HG03025 (cell line): Measurements from ENCODE around the gene TNFRSF21.
"Not testable (repeated sequence)": the region's sequence is repeated elsewhere in the genome, so short reads cannot be mapped to it uniquely, and the experiment has no call there.

ENCODE experiments used
- ATAC-seq: cut with Tn5 transposase; IDR thresholded peaks from one replicate; pipeline ENCODE4 v1.9.1; 2021; ENCODE audit warnings: mild to moderate bottlenecking, moderate library complexity; ENCODE audit not compliant: unreplicated experiment, low FRiP score

TNFRSF21 gene

GRCh38 chr6:47290124-47290834 lies 19.4 kb downstream of the TNFRSF21 start:
- ATAC-seq, result no peak

GRCh38 chr6:47288267-47289090 lies 21.2 kb downstream of the TNFRSF21 start:
- ATAC-seq, result no peak

GRCh38 chr6:47286301-47286700 lies 23.4 kb downstream of the TNFRSF21 start:
- no peak for ATAC-seq

GRCh38 chr6:47283993-47284392 lies 25.7 kb downstream of the TNFRSF21 start:
- no peak for ATAC-seq

GRCh38 chr6:47278545-47278944 lies 31.2 kb downstream of the TNFRSF21 start:
- no peak for ATAC-seq

GRCh38 chr6:47277702-47278101 lies 32.0 kb downstream of the TNFRSF21 start:
- ATAC-seq, result no peak

- ATAC-seq, result no peak
Measured at GRCh38 chr6:47276377-47276776, 33.3 kb downstream of the TNFRSF21 start.

- no peak for ATAC-seq
Measured at GRCh38 chr6:47275640-47276039, 34.1 kb downstream of the TNFRSF21 start.

- not testable (repeated sequence) for ATAC-seq
Measured at GRCh38 chr6:47275132-47275531, 34.6 kb downstream of the TNFRSF21 start.

GRCh38 chr6:47268572-47269187 lies 41.0 kb downstream of the TNFRSF21 start:
- no peak for ATAC-seq

- no peak for ATAC-seq
Measured at GRCh38 chr6:47267301-47267700, 42.4 kb downstream of the TNFRSF21 start.

- no peak for ATAC-seq
Measured at GRCh38 chr6:47265971-47266370, 43.7 kb downstream of the TNFRSF21 start.

GRCh38 chr6:47264775-47265184 lies 44.9 kb downstream of the TNFRSF21 start:
- ATAC-seq, result no peak

- ATAC-seq, result no peak
Measured at GRCh38 chr6:47263268-47263667, 46.4 kb downstream of the TNFRSF21 start.

- no peak for ATAC-seq
Measured at GRCh38 chr6:47262231-47262630, 47.5 kb downstream of the TNFRSF21 start.

GRCh38 chr6:47261191-47261590 lies 48.5 kb downstream of the TNFRSF21 start:
- no peak for ATAC-seq

- no peak for ATAC-seq
Measured at GRCh38 chr6:47260021-47260420, 49.7 kb downstream of the TNFRSF21 start.

GRCh38 chr6:47258724-47259347 lies 50.9 kb downstream of the TNFRSF21 start:
- no peak for ATAC-seq

GRCh38 chr6:47256981-47257730 lies 52.5 kb downstream of the TNFRSF21 start:
- ATAC-seq, result no peak

- ATAC-seq, result no peak
Measured at GRCh38 chr6:47256361-47256760, 53.3 kb downstream of the TNFRSF21 start.
